C1 segment of cervical spinal cord (tissue), 14 donors: Measurements from ENCODE around the gene NMT1.
"Not testable (repeated sequence)": the region's sequence is repeated elsewhere in the genome, so short reads cannot be mapped to it uniquely, and the experiment has no call there.

Experiments
- DNase-seq, 14 donors: peaks; one replicate each; lab custom pipeline; 2025; lab: John Stamatoyannopoulos, UW

NMT1 gene

GRCh38 chr17:45036691-45037090, 24.4 kb upstream of the NMT1 start:
- DNase-seq: no peak

GRCh38 chr17:45038728-45039634, 22.1 kb upstream of the NMT1 start:
- no peak for DNase-seq

GRCh38 chr17:45040459-45040858, 20.7 kb upstream of the NMT1 start:
- DNase-seq: no peak

- peak in 2 of 14 donors; percentile 10 to 20 for DNase-seq
Observed at GRCh38 chr17:45042346-45043120, 18.6 kb upstream of the NMT1 start.

- no peak for DNase-seq
Observed at GRCh38 chr17:45043813-45044540, 17.1 kb upstream of the NMT1 start.

- no peak for DNase-seq
Observed at GRCh38 chr17:45046537-45047125, 14.5 kb upstream of the NMT1 start.

- no peak for DNase-seq
Observed at GRCh38 chr17:45048795-45049563, 12.1 kb upstream of the NMT1 start.

GRCh38 chr17:45050481-45051059, 10.5 kb upstream of the NMT1 start:
- no peak for DNase-seq

- peak in 13 of 14 donors; percentile 52 to 93 (median 80) for DNase-seq
Observed at GRCh38 chr17:45051060-45051719, 9.9 kb upstream of the NMT1 start, which contains the start of gene DCAKD. TSS of gene DCAKD (minus strand) at chr17:45051632. CDS start at chr17:45034885, 16,747 bp downstream.

GRCh38 chr17:45051720-45052051, 9.4 kb upstream of the NMT1 start:
- DNase-seq: not testable (repeated sequence)

- peak in 8 of 14 donors; percentile 5 to 41 (median 30) for DNase-seq
Observed at GRCh38 chr17:45052052-45052772, 8.9 kb upstream of the NMT1 start.

GRCh38 chr17:45060382-45060796, 728 bp upstream of the NMT1 start:
- DNase-seq: no peak

GRCh38 chr17:45061606-45062205, 589 bp downstream of the NMT1 start:
- DNase-seq: no peak

- DNase-seq: no peak
Observed at GRCh38 chr17:45063198-45063597, 2.1 kb downstream of the NMT1 start.

- no peak for DNase-seq
Observed at GRCh38 chr17:45067637-45068036, 6.5 kb downstream of the NMT1 start.

GRCh38 chr17:45070001-45070400, 8.9 kb downstream of the NMT1 start:
- no peak for DNase-seq

- no peak for DNase-seq
Observed at GRCh38 chr17:45070809-45071208, 9.7 kb downstream of the NMT1 start.

GRCh38 chr17:45073414-45074070, 12.4 kb downstream of the NMT1 start:
- DNase-seq: no peak
